ENCODE results near the gene FCRL2.

FCRL2 gene, protein sequence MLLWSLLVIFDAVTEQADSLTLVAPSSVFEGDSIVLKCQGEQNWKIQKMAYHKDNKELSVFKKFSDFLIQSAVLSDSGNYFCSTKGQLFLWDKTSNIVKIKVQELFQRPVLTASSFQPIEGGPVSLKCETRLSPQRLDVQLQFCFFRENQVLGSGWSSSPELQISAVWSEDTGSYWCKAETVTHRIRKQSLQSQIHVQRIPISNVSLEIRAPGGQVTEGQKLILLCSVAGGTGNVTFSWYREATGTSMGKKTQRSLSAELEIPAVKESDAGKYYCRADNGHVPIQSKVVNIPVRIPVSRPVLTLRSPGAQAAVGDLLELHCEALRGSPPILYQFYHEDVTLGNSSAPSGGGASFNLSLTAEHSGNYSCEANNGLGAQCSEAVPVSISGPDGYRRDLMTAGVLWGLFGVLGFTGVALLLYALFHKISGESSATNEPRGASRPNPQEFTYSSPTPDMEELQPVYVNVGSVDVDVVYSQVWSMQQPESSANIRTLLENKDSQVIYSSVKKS

GRCh38 chr1:157776971-157777391, at the start of gene FCRL2:
FCRL2 (minus strand) TSS chr1:157777132; CDS start chr1:157777073, 59 bp downstream.
- in situ Hi-C loops (cut with MboI; ENCODE audit: low pct_unique_long_range_greater_than_20kb, low sequenced_read_pairs) = no loop called here
- peak; percentile 12 for DNase-seq

GRCh38 chr1:157820299-157820698, 43.4 kb upstream of the FCRL2 start:
- in situ Hi-C loops (cut with MboI; ENCODE audit: low pct_unique_long_range_greater_than_20kb, low sequenced_read_pairs) = no loop called here

DNA sequence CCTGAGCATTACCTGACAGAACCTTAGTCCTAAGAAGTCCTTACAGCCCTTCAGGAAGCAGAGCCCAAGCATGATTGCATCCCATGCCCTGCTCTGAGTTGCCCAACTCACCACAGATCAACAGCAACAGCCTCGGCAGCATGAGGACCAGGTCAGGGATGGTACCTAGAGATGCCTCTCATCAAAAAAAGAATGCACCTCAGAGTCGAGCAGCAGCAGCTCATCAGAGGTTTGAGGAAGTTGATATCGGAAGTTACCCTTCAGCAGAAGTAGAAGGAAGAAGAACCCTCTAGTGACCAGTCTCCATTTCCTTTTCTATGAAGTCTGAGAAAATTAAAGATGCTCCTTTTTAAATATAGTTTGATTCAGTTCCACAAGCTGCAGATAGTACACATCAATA, 43.0 kb upstream of the FCRL2 start, which contains the start of gene FCRL1:
Gene FCRL1, minus strand, starts transcription at position 225 of the 400 bp plus-strand sequence. Its CDS starts 83 bp downstream, at position 142.
- in situ Hi-C loops (cut with MboI; ENCODE audit: low pct_unique_long_range_greater_than_20kb, low sequenced_read_pairs) = no loop called here
- DNase-seq = no peak

More at GRCh38 chr1:157820299-157820698, 43.4 kb upstream of the FCRL2 start:
- DNase-seq = no peak

GRCh38 chr1:157819215-157819614, 42.3 kb upstream of the FCRL2 start:
- in situ Hi-C loops (cut with MboI; ENCODE audit: low pct_unique_long_range_greater_than_20kb, low sequenced_read_pairs) = no loop called here
- DNase-seq = no peak

DNA sequence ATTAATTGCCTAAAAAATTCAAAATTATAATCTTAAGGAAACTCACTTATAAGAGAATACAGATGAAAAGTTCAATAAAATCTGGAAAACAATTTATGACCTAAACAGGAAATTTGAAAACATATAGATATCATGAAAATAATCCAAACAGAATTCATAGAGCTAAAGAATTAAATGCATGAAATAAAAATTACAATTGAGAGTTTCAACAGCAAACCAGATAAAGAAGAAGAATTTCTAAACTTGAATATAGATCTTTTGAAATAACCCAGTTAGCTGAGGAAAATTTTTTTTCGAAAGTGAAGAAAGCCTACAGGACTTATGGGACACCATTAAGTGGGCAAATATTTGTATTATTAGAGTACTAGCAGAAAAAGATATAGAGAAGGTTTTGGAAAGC, 36.3 kb upstream of the FCRL2 start:
- in situ Hi-C loops (cut with MboI; ENCODE audit: low pct_unique_long_range_greater_than_20kb, low sequenced_read_pairs) = no loop called here
- DNase-seq = no peak

GRCh38 chr1:157806431-157807149, 29.7 kb upstream of the FCRL2 start:
- in situ Hi-C loops (cut with MboI; ENCODE audit: low pct_unique_long_range_greater_than_20kb, low sequenced_read_pairs) = no loop called here

DNA sequence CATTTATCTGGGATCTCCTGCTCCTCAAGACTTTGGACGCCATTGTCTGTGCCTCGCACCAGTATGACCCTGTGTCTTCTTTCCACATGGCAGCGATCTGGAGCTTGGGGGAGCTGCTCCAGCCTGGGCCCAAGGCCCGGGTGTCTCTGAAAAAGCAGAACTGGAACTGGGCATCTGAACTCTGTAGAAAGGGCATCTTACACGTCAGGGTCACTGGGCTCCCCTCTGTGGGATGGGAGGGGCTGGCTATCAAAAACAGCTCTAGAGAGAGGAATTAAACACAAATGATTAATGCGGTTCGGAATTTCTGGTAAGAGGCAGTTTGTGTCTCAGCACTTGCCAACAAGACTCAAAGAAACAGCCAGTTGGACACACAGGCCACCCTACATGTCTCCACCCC, 26.9 kb upstream of the FCRL2 start:
- in situ Hi-C loops (cut with MboI; ENCODE audit: low pct_unique_long_range_greater_than_20kb, low sequenced_read_pairs) = no loop called here
- no peak for DNase-seq

More at GRCh38 chr1:157806431-157807149, 29.7 kb upstream of the FCRL2 start:
- DNase-seq = no peak

- in situ Hi-C loops (cut with MboI; ENCODE audit: low pct_unique_long_range_greater_than_20kb, low sequenced_read_pairs) = no loop called here
- DNase-seq = no peak
These were observed 23.1 kb upstream of the FCRL2 start for GRCh38 chr1:157799996-157800395.

- in situ Hi-C loops (cut with MboI; ENCODE audit: low pct_unique_long_range_greater_than_20kb, low sequenced_read_pairs) = no loop called here
- no peak for DNase-seq
These were observed 21.3 kb upstream of the FCRL2 start for GRCh38 chr1:157798211-157798610.

- in situ Hi-C loops (cut with MboI; ENCODE audit: low pct_unique_long_range_greater_than_20kb, low sequenced_read_pairs) = no loop called here
- DNase-seq = no peak
These were observed 8.3 kb upstream of the FCRL2 start for GRCh38 chr1:157785248-157785647.

- DNase-seq = no peak
- in situ Hi-C loops (cut with MboI; ENCODE audit: low pct_unique_long_range_greater_than_20kb, low sequenced_read_pairs) = no loop called here
These were observed 7.9 kb upstream of the FCRL2 start for GRCh38 chr1:157784801-157785200.

DNA sequence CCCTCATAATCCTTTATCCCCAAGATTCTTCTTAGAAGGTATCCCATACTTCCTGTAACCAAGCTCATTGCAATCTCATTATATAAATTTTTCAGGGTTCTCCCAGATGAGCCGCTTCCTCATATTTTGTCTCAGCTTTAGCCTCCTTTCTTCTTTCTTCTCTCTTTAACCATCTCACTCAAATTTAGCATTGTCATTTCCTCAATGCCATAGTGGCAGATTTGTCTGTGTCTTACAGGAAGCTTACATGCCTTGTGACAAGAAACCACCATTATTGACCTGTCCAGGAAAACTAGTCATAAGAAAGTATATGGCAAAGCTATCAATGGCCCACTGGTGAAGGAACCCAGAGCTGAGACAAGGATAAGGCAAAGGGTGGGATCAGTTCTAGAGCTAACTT, 6.0 kb upstream of the FCRL2 start:
- no peak for DNase-seq
- in situ Hi-C loops (cut with MboI; ENCODE audit: low pct_unique_long_range_greater_than_20kb, low sequenced_read_pairs) = no loop called here

DNA sequence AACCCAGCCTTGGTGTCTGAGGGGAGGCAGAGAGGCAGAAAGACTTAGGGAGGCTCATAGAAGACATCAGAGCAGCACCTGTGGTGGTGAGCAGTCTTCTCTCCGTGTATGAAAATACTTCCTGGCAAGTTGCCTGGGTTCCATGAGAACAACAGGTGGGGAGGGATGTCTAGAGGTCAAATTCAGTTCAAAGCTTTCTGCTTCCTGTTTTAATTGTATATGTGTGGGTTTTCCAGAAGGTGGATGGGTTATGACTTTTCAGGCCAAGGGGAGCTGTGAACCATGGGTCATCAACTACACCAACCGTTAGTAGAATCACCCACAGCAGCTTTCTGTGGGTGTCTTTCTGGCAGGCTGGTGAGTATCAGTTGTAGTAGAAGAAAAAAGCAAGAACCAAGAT, 4.1 kb upstream of the FCRL2 start:
- no peak for DNase-seq
- in situ Hi-C loops (cut with MboI; ENCODE audit: low pct_unique_long_range_greater_than_20kb, low sequenced_read_pairs) = no loop called here

DNA sequence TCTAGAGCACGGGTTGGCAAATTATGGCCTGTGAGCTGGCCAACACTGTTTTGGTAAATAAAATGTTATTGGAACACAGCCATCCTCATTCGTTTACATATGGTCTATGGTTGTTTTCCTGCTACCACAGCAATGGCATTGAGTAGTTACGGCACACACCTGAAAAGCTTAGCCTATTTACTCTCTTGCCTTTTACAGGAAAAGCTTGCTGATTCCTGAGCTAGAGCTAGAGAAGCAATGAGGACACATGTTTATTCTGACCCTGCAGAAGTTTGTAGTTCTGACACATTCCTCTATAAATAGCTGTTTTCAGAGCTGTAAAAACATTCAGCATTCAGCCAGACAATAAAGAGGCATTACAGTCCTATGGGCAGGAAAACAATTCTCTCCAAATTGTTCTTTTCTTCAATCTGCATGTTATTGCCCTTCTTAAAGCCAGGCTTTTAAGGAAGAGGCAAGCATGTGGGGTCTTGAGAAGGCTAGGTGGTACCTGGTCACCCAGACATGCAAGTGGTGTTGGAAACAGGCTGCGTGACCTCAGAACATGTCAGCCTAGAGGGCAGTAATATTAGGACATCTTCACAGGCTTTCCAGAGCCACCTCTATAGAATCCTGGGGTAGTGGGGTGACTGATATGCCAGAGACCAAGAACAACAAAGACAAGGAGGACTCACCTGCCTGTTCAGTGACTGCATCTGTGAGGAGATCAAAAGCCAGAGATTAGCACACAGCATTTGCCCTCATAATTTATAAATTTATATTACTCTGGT, 1.6 kb downstream of the FCRL2 start:
- in situ Hi-C loops (cut with MboI; ENCODE audit: low pct_unique_long_range_greater_than_20kb, low sequenced_read_pairs) = no loop called here
- no peak for DNase-seq

DNA sequence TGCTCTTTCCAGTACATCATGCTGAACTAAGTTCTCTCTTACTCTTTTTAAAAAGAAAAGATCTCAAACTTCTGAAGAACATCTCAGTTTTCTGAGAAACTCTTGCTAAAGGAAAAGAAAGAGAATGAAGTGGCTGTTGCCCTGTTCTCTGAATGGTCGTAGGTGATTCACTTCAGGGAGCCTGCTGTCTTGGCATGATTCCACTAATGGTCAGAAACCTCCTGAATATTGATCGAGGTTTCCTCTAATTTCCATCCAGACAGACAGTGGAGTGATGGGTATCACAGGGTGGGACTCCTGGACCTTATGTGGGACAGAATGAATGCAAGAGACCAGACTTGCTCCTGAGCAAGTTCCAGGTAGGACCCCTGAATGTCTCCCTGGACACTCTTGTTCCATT, 2.5 kb downstream of the FCRL2 start:
- in situ Hi-C loops (cut with MboI; ENCODE audit: low pct_unique_long_range_greater_than_20kb, low sequenced_read_pairs) = no loop called here
- no peak for DNase-seq

GRCh38 chr1:157773493-157774350, 3.2 kb downstream of the FCRL2 start:
- in situ Hi-C loops (cut with MboI; ENCODE audit: low pct_unique_long_range_greater_than_20kb, low sequenced_read_pairs) = no loop called here
- peak; percentile 20 for DNase-seq

DNA sequence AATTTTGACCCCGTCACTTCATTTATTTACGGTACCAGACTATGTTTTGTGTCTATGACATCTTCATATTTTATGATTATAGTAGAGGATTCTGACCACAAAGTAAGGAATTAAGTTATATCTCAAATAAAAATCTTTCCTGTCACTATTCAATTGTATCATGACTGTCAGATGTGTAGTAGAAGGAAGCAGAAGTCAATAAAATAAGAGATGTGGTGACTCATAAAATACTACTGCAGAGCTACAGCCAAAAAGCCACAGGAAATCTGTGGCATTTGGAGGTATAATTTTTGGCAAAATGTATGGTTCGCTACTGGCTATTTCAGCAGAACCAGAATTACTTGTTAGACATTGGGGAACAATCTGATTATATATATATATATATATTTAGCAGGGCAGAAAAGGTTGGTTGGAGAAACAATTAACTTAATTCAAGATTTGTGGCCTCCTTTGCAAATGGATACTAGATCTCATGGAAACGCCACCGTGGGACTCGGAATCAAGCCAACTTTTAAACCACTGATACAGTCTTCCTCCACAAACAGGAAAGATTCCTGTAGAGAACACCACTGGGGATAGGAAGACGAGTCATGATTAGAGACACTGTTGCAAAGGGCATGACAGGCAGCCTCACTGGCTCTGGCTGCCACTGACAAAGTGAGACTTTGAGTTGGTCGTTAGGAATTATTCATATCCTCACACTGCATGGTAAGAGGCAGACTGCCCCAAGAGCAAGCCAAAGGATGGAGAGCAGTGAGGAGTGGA, 5.1 kb downstream of the FCRL2 start:
- in situ Hi-C loops (cut with MboI; ENCODE audit: low pct_unique_long_range_greater_than_20kb, low sequenced_read_pairs) = no loop called here
- peak; percentile 55 for DNase-seq

Measured in KBM-7 (cell line).